Measurements from ENCODE around the gene THUMPD3.

THUMPD3 gene

DNA sequence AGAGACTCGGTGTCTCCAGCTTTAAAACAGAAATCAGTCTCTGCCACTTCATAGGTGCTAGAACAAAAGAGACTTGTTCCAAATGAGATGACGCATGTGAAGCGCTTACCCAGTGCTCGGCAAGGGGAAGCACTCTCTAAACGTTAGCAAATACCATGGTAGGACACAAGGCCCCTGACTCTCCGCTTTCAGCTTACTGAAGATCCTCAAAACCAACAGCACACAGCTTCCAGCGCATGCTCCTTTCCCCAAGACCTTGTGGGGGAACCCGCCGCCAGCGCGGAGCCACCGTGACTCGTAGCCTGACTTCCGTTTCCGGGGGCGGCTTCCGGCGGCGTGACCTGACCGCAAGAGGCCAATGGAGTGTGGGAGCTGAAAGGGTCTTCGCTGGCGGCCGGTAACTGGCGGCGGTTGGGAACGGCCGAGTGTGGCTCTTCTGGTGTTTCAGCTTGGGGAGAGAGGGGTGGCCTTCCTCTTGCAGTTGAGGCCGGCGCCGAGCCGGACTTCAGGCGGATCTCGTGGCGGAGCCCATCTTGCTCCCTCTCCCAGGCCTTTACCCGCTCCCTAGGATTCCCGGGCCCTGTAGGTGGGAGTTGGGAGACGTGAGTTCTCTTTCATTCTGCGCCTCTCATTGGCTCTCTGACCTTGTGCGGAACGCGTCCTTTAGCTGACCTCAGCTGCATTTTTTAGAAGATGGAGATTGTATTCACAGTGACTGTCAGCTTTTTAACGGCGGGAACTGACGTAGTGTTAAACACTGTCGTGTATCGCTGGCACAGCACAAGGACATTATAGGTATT is at the start of gene THUMPD3:
THUMPD3 (plus strand) TSS at position 324 of the 800 bp plus-strand sequence. CDS start 2,015 bp downstream, outside the sequence.
- peak; percentile 96 for DNase-seq (ENCODE audit: low read depth, low spot score)

DNA sequence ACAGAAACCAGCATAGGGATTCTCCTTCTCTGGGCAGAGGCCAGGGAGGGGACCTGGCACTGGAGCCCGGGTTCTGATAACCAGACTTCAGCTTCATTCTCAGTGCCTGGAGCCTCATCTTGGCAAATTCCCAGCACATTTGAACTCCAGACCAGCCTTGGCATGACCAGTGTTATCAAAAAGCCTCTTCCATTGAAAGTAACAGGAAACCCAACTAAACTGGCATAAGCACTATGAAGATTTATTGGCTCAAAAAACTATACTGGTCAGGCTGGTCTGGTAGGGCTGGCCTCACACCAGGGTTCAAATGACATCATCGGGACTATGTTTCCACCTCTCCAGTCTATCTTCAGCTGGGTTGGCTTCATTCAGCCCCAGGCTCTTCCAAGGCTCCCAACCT is 48.1 kb upstream of the THUMPD3 start:
- DNase-seq (ENCODE audit: low read depth, low spot score): peak; percentile 30

- peak; percentile 69 for DNase-seq (ENCODE audit: low read depth, low spot score)
These were observed 45.9 kb upstream of the THUMPD3 start for GRCh38 chr3:9316881-9317361.

- no peak for DNase-seq (ENCODE audit: low read depth, low spot score)
These were observed 40.1 kb upstream of the THUMPD3 start for GRCh38 chr3:9322780-9323179.

DNA sequence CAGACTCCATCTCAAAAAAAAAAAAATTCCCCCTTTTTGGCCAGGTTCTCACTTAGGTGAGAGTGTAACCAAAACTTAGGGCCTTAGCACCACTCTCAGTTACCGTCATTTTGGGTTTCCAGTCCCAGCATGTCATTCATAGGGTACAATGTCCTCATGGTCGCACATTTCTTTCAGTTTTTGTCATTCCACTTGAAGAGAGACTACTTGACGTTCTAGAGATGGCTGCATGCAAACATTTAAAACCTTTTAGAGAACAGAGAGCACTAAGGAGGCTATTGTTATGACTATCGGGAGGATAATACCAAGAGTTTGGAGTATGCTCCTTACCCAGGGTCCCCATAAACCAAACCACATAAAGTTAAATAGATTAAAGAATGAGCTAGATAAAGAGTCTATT is 37.9 kb upstream of the THUMPD3 start:
- no peak for DNase-seq (ENCODE audit: low read depth, low spot score)

GRCh38 chr3:9327578-9327977 is 35.3 kb upstream of the THUMPD3 start:
- DNase-seq (ENCODE audit: low read depth, low spot score): no peak

DNA sequence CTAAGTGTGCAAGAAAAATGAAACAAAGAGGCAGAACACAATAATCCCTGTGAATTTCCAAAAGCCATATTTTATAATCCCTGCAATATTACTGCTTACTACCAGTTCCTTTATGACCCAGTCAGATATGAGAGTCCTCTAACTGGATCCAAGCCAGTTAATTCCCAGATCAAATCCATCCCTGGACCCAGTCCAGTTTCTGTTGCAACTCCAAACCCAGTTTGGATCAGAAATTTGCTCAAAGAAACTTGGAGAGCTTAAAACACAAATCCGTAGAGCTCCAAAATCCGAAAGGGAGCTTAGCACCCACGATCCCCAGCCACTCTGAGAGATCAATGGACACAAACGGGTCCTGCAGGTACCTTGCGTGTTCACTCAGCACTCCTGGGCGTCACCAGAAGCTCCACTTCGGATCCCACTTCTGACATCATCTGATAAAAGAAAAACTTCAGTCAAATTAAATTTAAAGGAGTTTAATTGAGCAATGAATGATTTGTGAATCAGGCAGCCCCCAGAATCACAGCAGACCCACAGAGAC is 32.6 kb upstream of the THUMPD3 start:
- no peak for DNase-seq (ENCODE audit: low read depth, low spot score)

- DNase-seq (ENCODE audit: low read depth, low spot score): no peak
These were observed 31.7 kb upstream of the THUMPD3 start for GRCh38 chr3:9331171-9331570.

DNA sequence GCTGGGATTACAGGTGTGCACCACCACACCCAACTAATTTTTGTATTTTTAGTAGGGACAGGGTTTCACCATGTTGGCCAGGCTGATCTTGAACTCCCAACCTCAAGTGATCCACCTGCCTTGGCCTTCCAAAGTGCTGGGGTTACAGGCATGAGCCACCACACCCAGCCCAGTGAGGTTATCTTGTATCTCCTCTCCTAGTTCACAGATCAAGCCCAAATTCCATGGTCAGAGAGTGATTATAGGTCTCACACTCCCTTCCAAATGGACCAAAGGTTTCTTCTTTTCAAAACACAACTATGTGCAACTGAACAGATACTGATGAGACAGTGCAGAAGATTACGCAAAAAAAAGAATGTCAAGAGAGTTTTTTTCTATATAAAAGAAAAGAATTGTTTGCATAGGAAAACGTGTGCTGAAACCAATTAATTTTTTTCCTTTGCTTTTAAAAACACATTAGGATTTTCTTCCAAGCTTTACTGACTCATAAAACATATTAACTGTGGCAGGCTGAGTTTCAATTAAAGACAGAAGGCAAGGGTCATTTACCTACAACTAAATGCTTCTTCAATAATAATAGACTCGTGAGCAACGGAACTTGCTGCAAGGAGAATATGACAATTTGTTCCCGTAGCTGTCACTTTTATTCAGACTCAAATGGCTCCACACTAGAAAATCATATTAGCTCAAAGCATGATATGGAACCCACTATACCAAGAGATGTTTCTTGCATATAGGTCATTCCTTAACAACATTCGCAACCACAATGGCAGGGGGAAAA is 30.4 kb upstream of the THUMPD3 start:
- DNase-seq (ENCODE audit: low read depth, low spot score): no peak

GRCh38 chr3:9339761-9340471 is 22.9 kb upstream of the THUMPD3 start:
- DNase-seq (ENCODE audit: low read depth, low spot score): no peak

DNA sequence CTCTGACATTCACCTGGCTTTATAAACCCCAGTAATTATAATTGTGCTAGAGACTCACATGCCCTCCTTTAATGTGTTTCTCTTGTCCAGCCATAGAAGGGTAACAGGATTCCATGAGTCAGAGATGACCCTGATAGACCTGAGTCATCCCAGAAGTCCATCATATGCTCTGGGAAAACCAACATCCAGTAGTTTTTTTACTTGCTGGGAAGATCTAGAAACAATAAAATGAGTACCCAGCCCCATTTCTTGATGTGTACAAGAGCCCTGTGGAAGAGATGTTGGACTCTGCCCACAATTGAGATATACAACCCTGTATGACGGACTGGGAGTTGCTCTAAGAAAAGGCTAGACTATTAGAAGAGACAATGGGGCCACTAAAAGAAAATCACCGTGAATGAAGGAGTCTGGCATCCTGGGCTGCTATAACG is 22.4 kb upstream of the THUMPD3 start:
- no peak for DNase-seq (ENCODE audit: low read depth, low spot score)

GRCh38 chr3:9342696-9343095 is 20.2 kb upstream of the THUMPD3 start:
- no peak for DNase-seq (ENCODE audit: low read depth, low spot score)

DNA sequence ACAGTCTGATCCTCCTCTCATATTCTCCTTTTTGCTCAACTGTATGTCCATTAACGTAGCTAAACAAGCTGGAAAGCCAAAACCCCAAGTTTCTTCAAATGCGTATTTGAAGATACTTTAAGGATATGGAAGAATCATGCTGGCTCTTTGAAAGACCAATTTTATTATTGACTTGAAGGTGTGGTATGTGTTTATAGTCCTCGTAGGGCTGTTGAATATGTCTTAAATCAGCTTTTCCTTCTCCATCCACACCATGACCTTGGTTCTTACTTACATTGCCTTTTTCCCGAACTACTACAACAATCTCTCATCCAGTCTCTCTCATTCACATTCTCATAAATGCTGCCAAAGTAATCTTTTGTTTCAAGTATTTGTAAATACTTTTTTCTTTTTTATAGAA is 19.7 kb upstream of the THUMPD3 start:
- DNase-seq (ENCODE audit: low read depth, low spot score): no peak

DNA sequence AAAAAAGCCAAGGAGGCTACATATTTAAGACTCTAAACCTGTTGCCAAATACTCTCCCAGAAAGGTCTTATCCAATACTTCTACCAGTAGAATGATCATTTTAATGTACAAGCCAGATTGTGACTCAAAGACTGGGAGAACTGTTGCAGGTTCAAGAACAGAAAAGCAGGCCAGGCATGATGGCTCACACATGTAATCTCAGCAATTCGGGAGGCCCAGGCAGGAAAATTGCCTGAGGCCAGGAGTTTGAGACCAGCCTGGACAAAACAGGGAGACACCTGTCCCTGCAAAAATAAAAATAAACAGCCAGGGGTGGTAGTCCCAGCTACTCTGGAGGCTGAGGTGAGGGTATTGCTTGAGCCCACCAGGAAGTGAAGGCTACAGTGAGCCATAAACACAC is 17.8 kb upstream of the THUMPD3 start:
- DNase-seq (ENCODE audit: low read depth, low spot score): peak; percentile 63

- no peak for DNase-seq (ENCODE audit: low read depth, low spot score)
These were observed 16.7 kb upstream of the THUMPD3 start for GRCh38 chr3:9346141-9346540.

GRCh38 chr3:9347081-9347480 is 15.8 kb upstream of the THUMPD3 start:
- no peak for DNase-seq (ENCODE audit: low read depth, low spot score)

DNA sequence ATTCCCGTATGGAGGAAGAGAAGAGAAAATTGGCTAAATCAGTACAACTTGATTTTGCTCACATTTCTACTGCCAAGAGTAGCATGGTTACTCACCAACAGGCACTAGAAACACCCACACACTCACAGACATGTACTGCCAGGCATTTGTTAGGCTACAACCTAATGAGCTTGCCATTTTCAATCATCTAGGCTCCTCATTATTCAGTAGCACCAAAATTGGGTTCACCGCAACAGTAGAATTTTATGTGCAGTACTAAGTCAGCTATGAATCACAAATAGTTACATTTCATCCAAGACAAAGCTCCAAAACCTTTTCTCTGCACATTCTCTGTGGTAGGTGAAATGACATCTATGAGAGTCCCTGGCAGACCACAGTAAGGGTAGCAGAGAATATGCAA is 15.0 kb upstream of the THUMPD3 start:
- no peak for DNase-seq (ENCODE audit: low read depth, low spot score)

GRCh38 chr3:9349321-9350117 is 13.3 kb upstream of the THUMPD3 start:
- no peak for DNase-seq (ENCODE audit: low read depth, low spot score)

GRCh38 chr3:9351709-9352126 is 11.1 kb upstream of the THUMPD3 start:
- peak; percentile 90 for DNase-seq (ENCODE audit: low read depth, low spot score)

- peak; percentile 67 for DNase-seq (ENCODE audit: low read depth, low spot score)
These were observed 9.7 kb upstream of the THUMPD3 start for GRCh38 chr3:9352917-9353752.

Measured in ELF-1 (cell line).